ENCODE data around the gene AFP. TPM values are rescaled to one million over a fixed set of nuclear protein-coding genes. Genes with fewer than 3 reads are reported as not detected.
A peak's percentile ranks its signal among the peaks of the same experiment; 100 is the strongest.

Gene AFP
- total and polyA plus RNA-seq, 2 of the 13 experiments (the other 11 are each of a cell fraction or from before 2014, with no cell fraction given): 9,434 to 13,105 TPM

DNA sequence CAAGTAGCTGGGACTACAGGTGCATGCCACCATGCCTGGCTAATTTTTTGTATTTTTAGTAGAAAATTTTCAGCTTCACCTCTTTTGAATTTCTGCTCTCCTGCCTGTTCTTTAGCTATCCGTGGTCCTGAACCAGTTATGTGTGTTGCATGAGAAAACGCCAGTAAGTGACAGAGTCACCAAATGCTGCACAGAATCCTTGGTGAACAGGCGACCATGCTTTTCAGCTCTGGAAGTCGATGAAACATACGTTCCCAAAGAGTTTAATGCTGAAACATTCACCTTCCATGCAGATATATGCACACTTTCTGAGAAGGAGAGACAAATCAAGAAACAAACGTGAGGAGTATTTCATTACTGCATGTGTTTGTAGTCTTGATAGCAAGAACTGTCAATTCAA, 18.0 kb upstream of the AFP start (continued):
- TF ChIP-seq, protein P1, sequence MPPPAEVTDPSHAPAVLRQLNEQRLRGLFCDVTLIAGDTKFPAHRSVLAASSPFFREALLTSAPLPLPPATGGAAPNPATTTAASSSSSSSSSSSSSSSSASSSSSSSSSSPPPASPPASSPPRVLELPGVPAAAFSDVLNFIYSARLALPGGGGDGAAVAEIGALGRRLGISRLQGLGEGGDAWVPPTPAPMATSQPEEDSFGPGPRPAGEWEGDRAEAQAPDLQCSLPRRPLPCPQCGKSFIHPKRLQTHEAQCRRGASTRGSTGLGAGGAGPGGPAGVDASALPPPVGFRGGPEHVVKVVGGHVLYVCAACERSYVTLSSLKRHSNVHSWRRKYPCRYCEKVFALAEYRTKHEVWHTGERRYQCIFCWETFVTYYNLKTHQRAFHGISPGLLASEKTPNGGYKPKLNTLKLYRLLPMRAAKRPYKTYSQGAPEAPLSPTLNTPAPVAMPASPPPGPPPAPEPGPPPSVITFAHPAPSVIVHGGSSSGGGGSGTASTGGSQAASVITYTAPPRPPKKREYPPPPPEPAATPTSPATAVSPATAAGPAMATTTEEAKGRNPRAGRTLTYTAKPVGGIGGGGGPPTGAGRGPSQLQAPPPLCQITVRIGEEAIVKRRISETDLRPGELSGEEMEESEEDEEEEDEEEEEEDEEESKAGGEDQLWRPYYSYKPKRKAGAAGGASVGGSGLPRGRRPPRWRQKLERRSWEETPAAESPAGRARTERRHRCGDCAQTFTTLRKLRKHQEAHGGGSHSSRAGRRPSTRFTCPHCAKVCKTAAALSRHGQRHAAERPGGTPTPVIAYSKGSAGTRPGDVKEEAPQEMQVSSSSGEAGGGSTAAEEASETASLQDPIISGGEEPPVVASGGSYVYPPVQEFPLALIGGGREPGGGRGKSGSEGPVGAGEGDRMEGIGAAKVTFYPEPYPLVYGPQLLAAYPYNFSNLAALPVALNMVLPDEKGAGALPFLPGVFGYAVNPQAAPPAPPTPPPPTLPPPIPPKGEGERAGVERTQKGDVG (CRISPR knock-in tag; IDR thresholded peaks at IDR 0.05; ENCODE audit: borderline replicate concordance): no peak
- TF ChIP-seq REL (CRISPR knock-in tag; conservative IDR thresholded peaks at IDR 0.05): 0 out of 2 replicates have a peak, but pooled peaks have one; percentile 7
- TF ChIP-seq, protein P2, sequence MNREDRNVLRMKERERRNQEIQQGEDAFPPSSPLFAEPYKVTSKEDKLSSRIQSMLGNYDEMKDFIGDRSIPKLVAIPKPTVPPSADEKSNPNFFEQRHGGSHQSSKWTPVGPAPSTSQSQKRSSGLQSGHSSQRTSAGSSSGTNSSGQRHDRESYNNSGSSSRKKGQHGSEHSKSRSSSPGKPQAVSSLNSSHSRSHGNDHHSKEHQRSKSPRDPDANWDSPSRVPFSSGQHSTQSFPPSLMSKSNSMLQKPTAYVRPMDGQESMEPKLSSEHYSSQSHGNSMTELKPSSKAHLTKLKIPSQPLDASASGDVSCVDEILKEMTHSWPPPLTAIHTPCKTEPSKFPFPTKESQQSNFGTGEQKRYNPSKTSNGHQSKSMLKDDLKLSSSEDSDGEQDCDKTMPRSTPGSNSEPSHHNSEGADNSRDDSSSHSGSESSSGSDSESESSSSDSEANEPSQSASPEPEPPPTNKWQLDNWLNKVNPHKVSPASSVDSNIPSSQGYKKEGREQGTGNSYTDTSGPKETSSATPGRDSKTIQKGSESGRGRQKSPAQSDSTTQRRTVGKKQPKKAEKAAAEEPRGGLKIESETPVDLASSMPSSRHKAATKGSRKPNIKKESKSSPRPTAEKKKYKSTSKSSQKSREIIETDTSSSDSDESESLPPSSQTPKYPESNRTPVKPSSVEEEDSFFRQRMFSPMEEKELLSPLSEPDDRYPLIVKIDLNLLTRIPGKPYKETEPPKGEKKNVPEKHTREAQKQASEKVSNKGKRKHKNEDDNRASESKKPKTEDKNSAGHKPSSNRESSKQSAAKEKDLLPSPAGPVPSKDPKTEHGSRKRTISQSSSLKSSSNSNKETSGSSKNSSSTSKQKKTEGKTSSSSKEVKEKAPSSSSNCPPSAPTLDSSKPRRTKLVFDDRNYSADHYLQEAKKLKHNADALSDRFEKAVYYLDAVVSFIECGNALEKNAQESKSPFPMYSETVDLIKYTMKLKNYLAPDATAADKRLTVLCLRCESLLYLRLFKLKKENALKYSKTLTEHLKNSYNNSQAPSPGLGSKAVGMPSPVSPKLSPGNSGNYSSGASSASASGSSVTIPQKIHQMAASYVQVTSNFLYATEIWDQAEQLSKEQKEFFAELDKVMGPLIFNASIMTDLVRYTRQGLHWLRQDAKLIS (CRISPR knock-in tag; IDR thresholded peaks at IDR 0.05): peak; percentile 78
- TF ChIP-seq, protein P3, sequence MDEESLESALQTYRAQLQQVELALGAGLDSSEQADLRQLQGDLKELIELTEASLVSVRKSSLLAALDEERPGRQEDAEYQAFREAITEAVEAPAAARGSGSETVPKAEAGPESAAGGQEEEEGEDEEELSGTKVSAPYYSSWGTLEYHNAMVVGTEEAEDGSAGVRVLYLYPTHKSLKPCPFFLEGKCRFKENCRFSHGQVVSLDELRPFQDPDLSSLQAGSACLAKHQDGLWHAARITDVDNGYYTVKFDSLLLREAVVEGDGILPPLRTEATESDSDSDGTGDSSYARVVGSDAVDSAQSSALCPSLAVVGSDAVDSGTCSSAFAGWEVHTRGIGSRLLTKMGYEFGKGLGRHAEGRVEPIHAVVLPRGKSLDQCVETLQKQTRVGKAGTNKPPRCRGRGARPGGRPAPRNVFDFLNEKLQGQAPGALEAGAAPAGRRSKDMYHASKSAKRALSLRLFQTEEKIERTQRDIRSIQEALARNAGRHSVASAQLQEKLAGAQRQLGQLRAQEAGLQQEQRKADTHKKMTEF (CRISPR knock-in tag; IDR thresholded peaks at IDR 0.05): 0 out of 2 replicates have a peak, but pooled peaks have one; percentile 18
- TF ChIP-seq ETV6 (CRISPR knock-in tag; conservative IDR thresholded peaks at IDR 0.05): no peak
- TF ChIP-seq FOXJ3 (CRISPR knock-in tag; IDR thresholded peaks at IDR 0.05; ENCODE audit: borderline replicate concordance): peak; percentile 17; the same call in 1 of the 2 replicates
- no peak for TF ChIP-seq PRPF4 (IDR thresholded peaks at IDR 0.05; ENCODE audit: low read depth, low read length, poor library complexity, severe bottlenecking)
- no peak for TF ChIP-seq ZNF124 (CRISPR knock-in tag; IDR thresholded peaks at IDR 0.05)
- no peak for TF ChIP-seq SYNCRIP (IDR thresholded peaks at IDR 0.05; ENCODE audit: insufficient read depth, low read depth, low read length)
- no peak for TF ChIP-seq CCAR2 (optimal IDR thresholded peaks at IDR 0.05; ENCODE audit: low read depth, low read length)
- TF ChIP-seq BORCS8-MEF2B (CRISPR knock-in tag; IDR thresholded peaks at IDR 0.05): 0 out of 2 replicates have a peak, but pooled peaks have one; percentile 32
- peak; percentile 78 for TF ChIP-seq EHMT2 (IDR thresholded peaks at IDR 0.05; ENCODE audit: borderline replicate concordance, low read depth, low read length)
- TF ChIP-seq MTF1 (CRISPR knock-in tag; IDR thresholded peaks at IDR 0.05): 0 out of 2 replicates have a peak, but pooled peaks have one; percentile 21
- 0 out of 2 replicates have a peak, but pooled peaks have one; percentile 17 for TF ChIP-seq ZNF766 (CRISPR knock-in tag; IDR thresholded peaks at IDR 0.05; ENCODE audit: borderline replicate concordance)
- TF ChIP-seq ZNF20 (CRISPR knock-in tag; IDR thresholded peaks at IDR 0.05): no peak
- TF ChIP-seq, protein P4, sequence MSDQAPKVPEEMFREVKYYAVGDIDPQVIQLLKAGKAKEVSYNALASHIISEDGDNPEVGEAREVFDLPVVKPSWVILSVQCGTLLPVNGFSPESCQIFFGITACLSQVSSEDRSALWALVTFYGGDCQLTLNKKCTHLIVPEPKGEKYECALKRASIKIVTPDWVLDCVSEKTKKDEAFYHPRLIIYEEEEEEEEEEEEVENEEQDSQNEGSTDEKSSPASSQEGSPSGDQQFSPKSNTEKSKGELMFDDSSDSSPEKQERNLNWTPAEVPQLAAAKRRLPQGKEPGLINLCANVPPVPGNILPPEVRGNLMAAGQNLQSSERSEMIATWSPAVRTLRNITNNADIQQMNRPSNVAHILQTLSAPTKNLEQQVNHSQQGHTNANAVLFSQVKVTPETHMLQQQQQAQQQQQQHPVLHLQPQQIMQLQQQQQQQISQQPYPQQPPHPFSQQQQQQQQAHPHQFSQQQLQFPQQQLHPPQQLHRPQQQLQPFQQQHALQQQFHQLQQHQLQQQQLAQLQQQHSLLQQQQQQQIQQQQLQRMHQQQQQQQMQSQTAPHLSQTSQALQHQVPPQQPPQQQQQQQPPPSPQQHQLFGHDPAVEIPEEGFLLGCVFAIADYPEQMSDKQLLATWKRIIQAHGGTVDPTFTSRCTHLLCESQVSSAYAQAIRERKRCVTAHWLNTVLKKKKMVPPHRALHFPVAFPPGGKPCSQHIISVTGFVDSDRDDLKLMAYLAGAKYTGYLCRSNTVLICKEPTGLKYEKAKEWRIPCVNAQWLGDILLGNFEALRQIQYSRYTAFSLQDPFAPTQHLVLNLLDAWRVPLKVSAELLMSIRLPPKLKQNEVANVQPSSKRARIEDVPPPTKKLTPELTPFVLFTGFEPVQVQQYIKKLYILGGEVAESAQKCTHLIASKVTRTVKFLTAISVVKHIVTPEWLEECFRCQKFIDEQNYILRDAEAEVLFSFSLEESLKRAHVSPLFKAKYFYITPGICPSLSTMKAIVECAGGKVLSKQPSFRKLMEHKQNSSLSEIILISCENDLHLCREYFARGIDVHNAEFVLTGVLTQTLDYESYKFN (CRISPR knock-in tag; conservative IDR thresholded peaks at IDR 0.05): 0 out of 2 replicates have a peak, but pooled peaks have one; percentile 14
